NCI-H526 (cell line): ENCODE results near the gene WIZ.
A peak's percentile ranks its signal among the peaks of the same experiment; 100 is the strongest.
"Not testable (repeated sequence)": the region's sequence is repeated elsewhere in the genome, so short reads cannot be mapped to it uniquely, and the experiment has no call there.

Source experiments
- DNase-seq, 2 experiments: peaks; one replicate each; lab custom pipeline; 2025; lab: John Stamatoyannopoulos, UW

WIZ gene

DNA sequence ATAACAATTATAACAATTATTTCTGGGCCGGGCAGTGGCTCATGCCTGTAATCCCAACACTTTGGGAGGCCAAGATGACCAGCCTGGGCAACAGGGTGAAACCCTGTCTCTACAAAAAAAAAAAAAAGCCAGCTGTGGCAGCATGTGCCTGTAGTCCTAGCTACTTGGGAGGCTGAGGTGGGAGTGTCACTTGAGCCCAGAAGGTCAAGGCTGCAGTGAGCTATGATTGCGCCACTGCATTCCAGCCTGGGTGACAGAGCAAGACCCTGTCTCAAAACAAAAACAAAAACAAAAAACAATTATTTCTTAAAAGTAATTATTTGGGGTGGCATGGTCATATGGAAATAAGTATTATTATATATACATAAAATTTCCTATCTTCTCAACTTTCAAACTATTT, 38.4 kb downstream of the WIZ start:
- not testable (repeated sequence) for DNase-seq

DNA sequence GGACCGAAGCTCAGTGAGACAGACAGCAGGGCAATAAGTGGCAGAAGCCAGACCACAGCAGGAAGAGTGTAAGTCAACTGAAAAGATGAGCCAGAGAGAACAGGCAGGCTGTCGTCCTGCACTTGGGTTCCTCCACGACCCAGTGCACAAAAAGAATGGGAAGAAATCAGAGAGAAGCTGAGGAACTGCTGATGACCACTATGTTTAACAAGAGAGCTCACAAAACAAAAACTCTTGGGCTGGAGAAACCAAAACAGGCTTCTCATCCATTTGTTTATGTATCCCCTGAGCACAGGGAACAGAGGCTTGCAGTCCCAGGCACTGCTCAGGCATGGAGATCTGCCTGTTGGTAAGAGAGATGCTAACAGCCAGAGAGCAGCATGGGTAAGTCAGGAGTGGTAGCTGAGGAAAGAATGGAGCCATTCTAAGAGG, 45.0 kb downstream of the WIZ start:
- DNase-seq: no peak

DNA sequence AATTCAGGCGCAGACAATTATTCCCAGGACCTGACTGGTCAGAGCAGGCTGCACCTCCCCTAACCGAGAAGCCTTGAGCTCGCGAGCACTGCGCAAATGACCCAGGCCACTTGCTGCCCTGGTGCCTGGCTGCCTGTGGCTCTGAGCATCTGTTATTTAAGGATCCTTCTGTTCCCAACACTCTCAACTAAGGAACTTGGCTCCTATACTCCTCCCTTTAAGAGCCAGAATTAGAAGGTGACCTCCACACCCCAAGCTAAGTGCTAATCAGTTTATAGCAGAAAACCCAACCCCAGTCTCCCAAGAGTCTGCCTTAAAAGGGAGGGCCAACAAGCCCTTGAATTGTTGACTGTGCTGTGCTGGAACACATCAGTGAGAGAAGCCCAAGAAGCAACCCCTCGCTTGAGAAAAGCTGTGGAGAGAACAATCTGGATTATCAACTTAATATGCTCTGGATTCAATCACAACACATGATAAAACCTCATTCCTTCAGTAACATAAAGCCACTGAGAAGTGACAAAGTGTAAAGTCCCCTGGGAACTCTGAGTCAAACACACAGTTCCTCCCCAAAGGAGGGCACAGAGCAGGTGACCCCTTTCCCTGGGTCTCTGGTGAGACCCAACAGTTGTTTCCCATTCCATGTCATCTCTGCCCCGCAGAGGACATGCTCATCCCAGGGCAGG, 45.5 kb downstream of the WIZ start:
- no peak for DNase-seq

DNA sequence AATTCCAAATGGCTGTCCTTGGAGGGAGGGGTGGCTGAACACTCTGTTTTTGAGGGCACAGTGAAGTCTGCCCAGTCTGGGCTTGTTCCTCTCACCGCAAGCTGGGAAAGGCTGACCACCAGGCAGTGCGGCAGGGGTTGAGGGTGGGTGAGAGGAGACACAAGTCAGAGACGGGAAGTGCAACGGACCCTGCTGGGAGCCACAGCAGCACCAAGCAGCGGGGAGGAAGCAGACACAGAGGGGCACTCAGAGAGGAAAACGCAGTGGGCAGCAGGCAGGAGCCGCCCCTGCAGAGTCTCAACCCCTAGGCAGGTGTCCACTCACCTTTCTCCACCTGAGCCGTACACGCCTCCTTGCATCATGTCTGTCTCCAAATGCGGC, 46.6 kb downstream of the WIZ start:
- DNase-seq: no peak

DNA sequence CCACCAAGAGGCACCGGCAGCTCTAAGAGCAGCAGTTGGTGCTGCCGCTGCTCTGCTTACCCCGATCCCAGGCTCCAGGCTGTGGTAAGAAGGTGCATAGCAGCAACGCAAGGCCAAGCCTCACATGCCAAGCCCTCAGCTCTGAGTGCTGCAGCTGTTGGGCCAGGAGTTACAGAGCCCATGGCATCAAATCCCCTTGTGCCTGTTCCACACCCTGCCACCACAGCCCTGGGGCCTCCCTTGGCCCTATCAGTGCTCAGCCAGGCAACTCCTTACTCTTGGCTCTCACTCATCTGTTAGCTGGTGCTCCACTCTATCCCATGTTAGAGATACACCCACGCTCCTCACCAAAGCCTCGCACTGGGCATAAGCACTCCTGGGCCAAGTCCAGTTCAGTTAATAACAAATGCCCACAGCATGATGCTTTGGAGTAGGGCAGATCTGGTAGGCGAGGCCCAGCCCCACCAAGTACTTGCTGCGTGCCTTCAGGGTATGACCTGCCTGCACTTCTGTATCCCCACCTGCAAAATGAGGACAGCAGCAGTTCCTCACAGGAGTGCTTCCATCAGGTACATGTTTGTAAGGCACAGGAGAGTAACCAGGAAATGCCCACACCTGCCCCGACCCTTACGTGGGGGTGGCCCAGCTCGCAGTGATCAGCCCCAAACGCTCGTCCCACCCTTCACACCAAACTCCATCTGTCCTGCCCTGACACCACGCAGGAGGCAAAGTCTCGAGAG, 47.2 kb downstream of the WIZ start:
- no peak for DNase-seq

DNA sequence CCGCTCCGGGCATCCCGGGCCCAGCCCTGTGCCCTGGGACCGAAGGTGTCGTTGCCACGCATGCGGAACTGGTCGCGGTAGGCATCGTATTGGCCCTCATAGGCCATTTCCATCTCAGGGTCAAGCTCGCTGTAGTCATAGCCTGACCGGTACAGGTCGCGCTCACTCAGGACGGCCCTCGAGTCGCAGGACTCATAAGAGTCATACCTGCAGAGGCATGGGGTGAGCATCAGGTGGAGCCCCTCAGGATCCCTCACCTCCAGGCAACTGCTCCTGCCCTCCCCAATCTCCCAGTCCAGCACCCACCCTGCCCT, 48.4 kb downstream of the WIZ start:
- DNase-seq: no peak

DNA sequence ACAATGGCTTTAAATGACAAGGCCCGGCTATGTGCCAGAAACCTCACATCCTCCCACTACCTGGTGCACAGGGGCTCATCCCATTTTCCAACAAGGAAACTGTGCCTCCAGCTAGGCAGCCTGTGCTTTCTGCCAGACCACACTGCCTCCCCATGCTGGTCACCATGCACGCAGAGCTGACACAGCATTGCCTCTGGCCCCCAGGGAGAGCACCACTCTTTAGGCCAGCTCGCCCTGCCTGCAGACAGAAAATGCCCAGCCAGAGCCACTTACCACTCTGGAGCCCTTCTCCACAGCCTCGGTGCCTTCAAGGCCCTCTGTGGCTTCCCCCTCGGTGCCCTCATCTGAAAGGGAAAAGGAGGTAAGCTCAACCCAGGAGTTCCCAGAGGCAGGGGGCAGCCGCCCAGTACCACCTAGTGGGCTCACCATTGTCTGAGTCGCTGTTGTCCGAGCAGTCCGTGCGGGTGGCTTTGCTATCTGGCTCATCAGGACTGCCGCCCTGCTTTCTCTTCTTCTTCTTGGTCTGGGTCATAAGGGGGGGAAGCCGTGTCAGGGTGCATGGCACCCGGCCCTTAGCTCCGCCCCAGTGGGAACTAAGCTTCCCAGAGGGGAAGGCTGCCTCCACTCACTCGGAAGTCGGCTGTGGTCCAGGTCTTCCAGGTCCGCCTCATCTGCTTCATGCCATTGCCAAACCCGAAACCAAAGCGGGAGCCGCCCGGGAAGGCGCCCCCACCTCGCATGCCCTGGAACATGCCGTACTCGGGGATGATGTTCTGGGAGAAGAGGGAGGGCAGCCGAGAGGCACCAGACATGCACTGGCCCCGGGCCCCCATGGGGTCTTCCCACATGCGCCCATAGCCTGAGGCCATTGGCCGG, 49.0 kb downstream of the WIZ start:
- DNase-seq: no peak

DNA sequence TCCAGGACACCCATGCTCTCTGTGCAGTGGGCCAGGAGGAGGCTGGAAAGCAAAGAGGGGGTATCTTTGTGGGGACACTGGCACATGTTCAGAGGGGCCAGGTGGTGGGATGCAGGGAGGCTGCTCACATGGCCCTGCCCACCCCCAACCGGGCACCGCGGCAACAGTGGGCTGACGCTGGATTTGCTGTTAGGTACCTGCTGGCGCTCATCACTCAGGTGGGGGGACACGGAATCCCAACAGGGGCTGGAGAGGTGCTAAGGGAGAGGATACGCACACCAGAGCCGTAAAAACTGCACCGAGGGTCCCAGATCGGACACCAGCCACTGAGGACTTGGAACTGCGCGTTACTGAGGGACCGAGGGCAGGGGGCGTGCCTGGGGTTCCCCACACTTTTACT, 50.1 kb downstream of the WIZ start:
- no peak for DNase-seq

DNA sequence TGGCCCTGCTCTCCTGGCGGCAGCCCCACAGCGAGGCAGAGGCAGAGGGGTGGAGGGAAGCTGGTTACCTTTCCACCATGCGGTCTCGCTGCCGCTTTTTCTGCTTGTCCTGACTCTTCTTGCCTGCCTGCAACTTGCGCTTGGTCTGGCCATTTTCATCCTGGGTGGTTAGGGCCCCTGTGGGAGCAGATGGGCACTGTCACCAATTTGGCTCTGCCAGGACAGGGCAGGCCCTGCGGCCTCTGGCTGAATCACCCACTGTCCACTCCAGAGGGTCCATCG, 50.6 kb downstream of the WIZ start:
- DNase-seq: no peak

DNA sequence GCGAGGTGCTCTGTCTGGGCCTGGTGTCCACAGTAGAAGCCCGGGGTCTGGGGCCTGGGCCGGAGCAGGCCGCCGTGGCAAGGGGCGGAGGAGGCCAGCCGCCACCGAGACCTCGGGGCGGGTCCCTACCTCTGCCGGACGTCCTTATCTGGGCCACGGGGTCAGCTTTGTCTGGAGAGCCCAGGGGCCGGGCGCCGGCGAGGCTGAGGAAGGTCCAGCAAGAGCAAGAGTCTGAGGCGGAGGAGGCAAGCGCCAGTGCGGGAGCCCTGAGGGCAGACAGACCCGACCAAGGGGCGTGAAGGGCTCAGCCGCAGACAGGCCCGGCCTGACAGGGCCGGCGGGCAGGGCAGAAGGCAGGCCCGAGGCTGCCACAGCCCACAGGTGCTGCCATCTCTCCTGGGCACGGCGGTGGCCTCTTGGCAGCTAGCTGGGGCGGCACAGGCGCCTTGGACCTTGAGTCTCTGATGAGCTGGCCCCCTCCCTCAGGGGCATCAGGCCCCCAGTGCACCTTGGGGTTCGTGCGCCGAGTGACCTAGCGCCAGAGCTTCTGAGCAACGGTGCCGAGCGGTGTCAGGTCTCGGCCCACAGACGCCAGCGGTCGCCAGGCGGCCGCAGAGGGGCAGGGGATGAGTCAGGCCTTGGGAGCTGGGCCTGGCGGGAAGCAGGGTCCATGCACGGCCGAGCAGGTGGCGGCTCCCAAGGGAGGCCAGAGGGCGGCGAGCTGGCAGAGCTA, 51.1 kb downstream of the WIZ start:
- no peak for DNase-seq

DNA sequence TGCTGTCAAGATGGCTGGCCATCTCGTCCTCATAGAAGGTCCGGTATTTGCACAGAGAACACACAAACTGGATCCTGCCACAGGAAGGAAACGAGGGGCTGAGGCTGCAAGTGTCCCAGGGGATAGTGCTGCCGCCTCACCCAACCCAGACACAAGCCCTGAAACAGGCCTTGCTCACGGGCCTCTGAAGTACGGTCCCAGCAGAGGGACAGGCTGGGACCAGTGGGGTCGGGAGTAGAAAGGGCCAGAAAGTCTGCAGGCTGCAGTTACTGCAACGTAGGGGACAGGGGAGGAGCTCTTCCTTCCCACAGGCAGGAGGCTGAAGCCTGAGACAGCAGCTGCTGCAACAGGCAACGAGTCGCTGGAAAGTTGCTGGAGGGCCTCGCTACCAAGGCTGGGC, 52.0 kb downstream of the WIZ start:
- DNase-seq: no peak

DNA sequence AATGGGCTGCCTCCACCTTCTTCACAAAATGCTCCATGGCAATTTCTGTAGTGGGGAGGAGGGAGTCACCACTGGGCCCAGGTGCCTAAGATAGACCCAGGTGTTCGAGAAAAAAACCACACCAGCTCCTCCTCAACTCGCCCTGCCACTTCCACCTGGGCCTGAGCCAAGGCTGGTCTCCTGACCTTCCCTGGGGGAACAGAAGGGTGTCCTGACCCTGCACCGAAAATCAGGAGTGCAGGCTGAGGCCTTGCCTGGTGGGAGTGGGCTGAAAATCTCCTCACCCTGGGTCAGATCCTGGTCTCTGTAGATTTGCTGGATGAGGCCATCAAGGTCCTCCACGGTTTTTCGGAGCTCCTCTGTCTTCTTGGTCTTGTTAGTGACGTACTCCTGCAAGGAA, 52.5 kb downstream of the WIZ start:
- no peak for DNase-seq

DNA sequence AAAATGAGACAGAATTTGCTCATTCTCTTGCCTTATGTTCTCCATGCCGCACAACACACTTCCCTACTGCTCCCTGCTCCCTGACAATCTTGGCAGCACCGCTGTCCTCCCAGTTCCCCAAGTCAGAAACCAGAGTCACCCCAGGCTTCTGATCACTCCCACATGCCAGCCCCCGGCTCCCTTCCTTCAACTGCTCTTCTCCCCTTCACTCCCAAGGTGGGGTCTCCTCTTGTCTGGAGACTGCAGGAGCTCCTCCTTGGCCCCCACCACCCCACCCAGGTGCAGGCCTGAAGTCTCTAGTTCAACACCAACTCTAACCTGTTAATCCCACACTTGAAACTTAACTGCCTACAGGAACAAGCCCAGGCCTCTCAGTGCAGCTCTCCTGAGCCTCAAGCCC, 53.3 kb downstream of the WIZ start:
- DNase-seq: no peak

DNA sequence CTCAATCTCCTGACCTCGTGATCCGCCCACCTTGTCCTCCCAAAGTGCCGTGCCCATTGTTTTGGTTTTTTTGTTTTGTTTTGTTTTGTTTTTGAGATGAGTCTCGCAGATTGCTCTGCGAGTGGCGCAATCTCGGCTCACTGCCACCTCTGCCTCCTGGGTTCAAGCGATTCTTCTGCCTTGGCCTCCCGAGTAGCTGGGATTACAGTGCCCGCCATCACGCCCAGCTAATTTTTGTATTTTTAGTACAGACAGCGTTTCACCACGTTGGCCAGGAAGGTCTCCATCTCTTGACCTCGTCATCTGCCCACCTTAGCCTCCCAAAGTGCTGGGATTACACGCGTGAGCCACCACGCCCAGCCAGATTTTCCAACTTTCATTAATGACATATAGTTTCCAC, 54.5 kb downstream of the WIZ start:
- not testable (repeated sequence) for DNase-seq

DNA sequence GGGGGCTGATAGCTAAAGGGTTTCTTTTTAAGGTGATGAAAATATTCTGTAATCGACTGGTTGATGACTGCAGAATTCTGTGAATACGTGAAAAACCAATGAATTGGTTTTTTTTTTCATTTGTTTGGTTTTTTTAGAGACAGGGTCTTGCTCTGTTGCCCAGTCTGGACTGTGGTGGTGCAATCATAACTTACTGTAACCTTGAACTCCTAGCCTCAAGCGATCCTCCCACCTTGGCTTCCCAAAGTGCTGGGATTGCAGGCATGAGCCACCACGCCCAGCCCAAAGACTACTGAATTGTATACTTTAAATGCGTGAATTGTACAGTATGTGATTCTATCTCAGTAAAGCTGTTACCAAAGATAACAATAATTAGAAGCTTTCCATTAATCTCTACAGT, 55.3 kb downstream of the WIZ start:
- no peak for DNase-seq

DNA sequence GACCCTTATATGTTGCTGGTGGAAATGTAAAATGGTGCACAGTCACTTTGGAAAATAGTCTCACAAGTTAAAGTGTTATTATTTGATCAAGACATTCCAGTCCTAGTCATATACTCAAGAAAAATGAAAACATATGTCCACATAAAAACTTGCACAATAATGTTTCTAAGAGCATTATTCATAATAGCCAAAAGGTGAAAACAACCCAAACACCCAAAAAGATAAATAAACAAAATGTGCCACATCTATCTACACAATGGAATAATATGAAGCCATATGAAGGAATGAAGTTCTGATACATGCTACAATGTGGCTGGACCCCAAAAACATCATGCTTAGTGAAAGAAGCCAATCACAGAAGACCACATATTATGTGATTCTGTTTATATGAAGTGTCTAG, 55.8 kb downstream of the WIZ start:
- DNase-seq: no peak

DNA sequence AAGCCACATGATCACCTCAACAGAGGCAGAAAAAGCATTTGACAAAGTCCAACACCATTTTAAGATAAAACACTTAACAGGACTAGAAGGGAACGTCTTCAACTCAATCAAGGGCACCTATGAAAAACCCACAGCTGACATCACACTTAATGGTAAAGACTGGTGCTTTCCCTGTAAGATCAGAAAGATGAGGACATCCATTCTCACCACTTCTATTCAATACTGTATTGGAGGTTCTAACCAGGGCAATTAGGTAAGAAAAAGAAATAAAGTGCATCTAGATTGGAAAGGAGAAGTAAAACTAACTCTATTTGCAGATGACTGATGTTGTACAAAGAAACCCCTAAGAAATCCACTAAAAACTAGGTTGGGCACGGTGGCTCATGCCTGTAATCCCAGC, 58.9 kb downstream of the WIZ start:
- no peak for DNase-seq

DNA sequence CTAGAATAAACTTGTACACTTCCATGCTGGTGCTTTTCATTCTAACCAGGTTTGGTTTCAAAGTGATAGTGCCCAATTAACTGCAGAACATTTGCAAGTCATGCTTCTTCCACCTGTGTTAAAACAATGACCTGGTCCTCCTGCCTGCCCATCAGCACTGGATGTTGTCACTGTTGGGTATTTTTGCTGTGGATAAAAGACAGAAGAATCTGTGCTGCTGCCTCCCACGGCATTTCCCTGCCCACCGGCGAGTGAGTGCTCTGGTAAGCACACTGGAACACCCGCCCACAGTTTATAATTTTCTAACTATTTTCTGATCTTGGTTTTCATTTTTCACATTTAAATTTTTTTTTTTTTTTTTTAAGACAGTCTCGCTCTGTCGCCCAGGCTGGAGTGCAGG, 67.9 kb downstream of the WIZ start:
- no peak for DNase-seq

DNA sequence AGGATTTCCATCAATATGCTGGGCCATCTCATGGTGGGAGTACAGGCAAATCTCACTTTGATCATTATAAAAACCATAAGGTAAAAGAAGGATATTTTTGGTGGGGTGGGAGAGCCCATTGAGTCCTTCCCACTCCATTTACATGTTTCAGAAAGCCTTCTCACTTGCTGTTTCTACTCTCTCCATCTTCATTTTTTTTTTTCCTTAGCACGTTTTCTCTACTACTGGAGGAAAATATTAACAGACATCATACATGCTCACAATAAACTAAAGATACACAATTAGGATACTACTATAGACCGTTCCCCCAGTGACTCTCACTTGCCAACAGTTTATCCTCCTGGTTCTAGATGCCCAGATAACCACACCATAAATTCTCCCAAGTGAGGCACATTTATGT, 68.3 kb downstream of the WIZ start:
- DNase-seq: no peak

DNA sequence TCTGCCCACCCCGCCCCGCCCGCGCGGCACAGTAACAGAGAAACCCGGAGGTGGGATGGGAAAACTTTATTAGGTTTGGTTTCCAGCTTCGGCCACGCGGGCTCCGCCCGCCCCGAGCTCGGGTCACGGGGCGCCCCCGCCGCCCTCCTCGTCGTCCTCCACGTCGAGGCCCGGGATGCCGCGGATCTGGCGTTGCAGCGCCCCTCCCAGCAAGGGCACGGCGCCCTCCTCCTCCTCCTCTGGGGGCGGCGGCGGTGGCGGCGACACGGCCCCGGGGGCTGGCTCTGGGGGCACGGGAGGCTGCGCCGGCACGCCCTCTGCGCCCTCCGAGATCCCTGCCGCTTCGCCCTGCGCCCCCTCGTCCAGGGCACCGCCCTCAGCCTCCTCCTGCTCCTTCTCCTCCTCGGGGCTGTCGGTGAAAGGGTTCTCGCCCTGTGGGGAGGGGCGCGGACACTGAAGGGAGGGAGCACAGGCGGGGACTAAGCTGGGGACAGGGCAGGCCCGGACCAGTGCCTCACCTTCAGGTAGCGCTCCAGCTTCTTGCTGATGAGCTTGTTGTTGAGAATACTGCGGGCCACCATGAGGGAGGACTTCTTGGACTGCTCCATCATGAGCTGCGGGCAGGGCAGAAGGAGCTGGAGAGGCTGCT, 69.6 kb downstream of the WIZ start:
- DNase-seq: peak; percentile 24 to 58

DNA sequence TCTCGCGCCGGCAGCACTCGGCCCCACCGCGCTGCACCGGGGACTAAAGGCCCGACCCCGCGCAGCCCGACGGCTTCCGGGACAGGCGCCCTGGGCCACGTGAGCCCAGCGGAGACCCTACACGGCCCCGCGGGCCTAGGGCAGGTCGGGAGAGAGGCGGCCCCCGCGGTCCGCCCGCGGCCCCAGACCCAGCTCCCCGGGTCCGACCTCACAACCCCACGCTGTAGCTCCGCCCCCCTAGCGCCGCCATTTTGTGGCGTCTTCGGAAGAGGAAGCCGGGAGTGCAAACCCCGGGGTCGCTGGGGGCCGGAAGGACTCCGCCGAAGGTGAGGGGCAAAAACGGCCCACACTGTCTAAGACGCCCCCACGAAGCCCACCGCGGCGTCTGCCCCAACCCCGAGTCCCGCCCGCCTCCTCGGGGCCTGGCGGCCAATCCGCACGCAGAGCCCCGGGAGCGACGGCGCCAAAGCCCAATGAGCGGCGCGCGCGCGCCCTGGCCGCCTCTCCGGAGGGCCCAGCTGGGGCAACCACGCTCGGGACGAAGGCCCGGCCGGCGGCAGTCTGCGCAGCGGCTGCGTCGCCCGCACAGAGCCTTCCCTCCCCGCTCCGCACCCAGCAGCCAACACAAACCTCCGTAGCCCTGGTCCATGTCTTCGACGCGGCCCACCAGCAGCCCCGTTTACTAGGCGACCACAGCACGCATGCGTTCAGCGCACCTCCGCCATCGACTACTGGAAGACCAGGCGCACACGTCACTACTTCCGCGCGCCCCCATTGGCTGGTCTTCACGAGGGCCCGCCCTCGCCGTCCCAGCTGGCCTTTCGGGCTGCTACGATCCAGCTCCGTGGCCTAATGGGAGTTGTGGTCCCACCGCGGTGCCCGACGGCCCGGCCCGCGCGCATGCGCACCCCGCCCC, 70.4 kb downstream of the WIZ start, which contains the start of gene AKAP8:
Gene AKAP8 (minus strand): TSS at position 705 of the 916 bp plus-strand sequence. CDS start 56 bp downstream, at position 649.
- DNase-seq: peak; percentile 89 to 95
